Measurements from ENCODE around the gene ZNF197.
"Not testable (repeated sequence)": the region's sequence is repeated elsewhere in the genome, so short reads cannot be mapped to it uniquely, and the experiment has no call there.

Gene ZNF197

DNA sequence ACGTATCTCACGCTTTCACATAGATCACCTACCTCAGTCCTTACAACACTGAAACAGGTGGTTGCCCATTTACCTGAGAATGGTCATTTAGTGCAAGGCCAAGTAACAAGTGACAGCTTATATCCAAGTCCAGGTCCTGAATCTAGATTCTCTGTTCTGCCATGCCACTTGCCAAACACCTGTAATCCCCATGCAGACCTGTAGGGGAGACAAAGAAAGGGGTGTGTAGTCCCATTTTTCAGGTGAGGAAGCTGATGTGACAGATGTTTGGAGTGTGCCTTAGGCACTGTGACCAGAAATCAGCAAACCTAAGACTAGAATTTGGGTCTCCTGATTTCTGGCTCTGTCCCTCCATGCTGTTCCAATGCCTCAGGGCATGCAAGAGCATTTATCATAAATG is 36.4 kb downstream of the ZNF197 start:
- no peak for DNase-seq (ENCODE audit: low spot score)

DNA sequence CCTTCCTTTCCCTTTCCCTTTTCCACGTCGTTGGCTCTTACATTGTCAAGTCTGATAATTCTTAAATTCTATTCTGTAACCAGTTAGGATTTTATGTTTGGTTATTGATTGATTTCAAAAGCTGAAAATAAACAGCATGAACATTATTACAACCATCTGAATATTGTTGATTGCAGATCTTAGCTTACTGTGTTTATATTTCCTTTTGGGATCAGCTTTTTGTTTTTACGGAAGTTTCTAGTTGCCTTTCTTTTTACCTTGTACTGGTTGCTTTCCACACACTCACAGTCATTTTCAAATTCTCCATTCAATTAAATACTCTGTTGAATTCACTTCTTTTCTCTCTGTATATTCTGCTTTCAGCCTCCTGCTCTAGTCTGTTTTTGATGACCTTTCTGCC is 40.3 kb downstream of the ZNF197 start:
- DNase-seq (ENCODE audit: low spot score): no peak

DNA sequence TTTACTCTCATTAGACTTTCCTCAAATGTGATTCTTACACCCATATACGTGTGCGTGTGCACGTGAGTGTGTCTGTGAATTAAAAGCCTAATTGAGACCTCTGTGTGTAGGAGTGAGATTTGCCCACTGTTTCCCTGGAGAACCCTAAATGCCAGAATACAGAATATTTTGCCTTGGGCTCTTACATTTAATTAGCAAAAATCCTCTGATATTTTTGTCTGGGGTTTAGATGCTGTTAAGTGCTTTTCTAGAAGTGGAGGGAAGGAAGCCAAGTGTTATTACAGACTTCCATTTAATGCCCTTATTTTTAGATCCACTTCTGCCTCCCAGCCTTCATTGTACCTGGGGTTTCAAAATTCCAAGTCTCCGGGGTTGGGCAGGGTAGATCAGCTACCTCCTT is 41.5 kb downstream of the ZNF197 start:
- DNase-seq (ENCODE audit: low spot score): no peak

DNA sequence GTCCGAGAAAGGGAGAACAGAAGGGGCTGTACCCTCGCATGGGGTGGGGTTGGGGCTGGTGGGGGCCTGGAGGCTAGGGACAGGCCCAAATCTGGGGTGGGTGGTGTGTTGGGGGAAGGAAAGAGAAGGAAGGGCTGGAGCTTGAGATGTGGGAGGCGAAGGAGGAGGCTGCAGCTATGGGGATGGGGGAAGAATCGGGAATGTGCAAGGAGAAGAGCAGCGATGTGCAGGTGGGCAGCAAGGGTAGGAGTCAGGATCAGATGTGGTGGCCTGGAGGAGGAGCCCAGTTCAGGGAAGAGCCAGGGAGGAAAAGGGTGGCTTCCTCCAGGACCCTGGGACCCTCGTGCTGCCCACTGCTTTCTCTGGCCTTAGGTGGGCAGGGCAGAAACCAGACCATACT is 44.9 kb downstream of the ZNF197 start:
- no peak for DNase-seq (ENCODE audit: low spot score)

DNA sequence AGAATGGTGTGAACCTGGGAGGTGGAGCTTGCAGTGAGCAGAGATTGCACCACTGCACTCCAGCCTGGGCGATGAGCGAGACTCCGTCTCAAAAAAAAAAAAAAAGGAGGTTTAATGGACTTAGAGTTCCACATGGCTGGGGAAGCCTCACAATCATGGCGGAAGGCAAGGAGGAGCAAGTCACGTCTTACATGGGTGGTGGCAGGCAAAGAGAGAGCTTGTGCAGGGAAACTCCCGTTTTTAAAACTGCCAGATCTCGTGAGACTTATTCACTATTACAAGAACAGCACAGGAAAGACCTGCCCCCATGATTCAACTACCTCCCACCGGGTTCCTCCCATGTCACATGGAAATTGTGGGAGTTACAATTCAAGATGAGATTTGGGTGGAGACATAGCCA is 48.6 kb downstream of the ZNF197 start:
- not testable (repeated sequence) for DNase-seq (ENCODE audit: low spot score)

DNA sequence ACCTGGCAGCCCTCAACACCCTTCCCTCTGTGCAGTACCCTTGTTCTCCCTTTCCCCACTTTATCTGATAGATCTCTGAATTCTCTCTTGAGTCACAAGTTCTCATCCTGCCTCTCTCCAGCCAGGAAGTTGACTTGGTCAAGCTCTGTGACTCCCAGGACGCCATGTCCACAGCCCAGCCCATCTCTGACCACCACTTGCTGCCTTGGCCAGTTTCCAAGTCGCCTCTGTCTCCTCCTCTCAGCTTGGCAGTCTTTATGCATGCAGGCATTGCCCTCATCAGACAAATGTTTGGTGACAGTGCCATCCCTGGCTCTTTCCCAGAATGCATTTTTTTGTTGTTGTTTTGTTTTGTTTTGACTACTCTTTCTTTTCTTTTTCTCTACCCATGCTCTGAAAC is 49.4 kb downstream of the ZNF197 start:
- no peak for DNase-seq (ENCODE audit: low spot score)

DNA sequence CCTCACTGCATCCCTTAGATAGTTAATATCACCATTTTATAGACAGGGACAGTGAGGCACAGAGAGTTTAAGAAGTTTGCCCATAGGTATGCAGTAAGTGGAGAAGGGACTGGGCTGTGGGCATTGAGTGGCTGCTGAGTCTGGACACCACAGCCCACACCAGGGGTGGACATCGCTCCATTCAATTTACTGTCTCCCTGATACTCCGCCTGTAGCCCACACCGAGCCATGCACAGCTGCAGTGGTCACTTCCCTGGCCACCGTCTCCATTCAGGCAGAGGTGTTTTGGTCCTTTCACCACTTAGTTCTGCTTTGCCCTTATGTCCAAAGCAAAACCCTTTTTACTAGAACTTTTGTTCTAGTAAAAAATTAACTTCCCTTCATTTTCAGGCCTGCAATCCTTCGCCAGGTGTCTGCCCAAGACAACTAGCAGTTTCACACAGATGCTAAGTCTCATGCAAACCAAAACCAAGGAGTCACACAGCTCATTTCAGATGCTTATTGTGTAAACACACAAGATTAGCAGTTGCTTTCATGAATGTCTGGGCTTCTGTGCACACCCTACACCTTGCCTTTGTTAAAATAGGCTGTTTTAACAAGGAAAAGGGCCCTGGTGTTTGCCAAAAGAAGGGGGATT is 53.8 kb downstream of the ZNF197 start:
- no peak for DNase-seq (ENCODE audit: low spot score)

DNA sequence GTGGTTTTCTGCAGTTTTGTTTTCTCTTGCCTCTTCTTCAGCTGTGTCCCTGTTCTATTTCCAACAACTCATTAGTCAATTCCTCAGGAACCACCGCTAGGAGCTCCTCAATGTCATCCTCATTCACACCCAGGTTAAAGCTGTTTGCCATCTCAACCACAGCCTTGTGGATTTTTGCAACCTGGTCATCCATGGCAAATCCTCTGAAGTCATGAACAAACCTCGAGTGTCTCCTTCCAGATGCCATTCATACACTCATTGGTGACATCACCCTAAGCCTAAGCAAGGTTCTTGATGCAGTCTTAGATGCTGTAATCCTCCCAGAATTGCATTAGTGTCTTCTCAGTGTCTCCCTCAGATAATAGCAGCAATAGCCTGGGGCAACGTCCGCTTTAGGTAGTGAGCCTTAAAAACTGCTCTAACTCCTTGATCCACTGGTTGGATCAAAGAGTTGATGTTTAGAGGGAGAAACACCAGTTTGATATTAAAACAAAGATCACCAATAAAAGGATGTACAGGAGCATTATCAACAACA is 56.2 kb downstream of the ZNF197 start:
- DNase-seq (ENCODE audit: low spot score): no peak

DNA sequence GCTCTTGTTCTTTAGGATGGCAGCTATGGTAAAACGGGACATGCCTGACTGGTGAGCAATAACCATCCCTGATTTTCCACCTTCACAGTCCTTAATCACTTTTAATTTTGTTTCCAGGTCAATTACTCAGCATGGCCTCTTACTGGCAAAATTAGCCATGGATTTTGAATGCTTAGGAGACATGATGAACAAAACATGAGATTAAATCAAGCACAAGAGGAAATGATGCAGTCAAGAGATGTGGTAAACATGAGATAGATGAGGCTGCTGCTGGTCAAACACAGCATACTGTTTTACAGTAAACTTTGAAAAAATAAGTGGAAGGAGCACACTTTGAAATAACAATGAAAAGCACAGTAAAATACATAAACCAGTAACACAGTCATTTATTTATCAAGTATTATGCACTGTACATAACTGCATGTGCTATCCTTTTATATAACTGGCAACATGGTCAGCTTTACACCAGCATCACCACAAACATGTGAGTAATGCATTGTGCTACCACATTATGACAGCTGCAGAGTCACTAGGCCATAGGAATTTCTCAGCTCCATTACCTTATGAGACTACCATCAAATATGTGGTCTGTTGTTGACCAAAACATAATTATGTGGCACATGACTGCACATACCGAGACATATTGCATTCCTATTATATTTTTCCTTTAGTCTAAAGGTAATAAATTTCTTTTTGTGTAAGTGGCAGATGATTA is 57.5 kb downstream of the ZNF197 start:
- DNase-seq (ENCODE audit: low spot score): no peak

DNA sequence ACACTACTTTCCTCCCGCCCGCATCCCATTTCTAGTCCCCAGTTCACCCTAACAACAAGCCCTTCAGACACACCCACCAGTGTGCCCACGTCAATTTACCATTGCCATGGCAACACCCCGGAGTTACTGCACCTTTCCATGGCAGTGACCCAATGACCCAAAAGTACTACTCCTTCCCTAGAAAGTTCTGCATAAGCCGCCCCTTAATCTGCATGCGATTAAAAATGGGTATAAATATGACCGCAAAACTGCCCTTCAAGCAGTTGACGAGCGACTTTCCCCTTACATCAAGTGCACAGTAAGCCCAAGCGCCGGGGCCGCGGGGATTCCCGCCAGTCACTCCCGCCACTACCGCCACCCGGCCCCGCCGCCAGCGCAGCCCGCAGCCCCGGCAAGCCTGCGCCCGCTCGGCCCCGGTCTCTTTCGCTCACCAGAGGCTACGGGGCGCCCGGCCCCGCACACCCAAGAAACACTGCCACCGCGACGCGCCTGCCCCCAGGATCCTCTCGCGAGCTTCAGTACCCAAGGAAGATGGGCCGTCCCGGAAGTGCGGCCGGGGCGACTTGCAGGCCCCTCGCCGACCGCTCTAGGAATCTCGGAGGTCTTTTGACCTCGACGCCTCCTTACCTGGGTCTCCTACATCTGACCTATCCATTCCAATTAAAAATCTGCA is 60.4 kb downstream of the ZNF197 start:
- peak; percentile 44 for DNase-seq (ENCODE audit: low spot score)

DNA sequence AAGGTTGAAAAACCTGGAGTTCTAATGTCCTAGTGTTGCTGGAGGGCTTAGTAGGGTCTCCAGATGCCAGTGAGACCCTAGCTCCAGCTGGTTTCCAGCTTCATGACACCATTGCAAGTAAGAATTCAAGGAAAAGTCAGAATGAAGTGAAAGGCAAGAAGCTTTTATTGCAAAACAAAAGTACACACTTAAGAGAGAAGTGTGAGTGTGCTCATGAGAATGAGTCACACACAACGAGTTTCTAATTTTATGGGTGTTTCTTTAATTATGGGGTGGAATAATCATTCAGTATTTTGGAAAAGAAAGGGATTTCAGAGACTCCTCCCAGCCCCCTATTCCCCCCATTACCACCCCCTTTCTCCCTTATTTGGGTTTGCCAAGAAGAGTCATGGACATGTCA is 63.1 kb downstream of the ZNF197 start:
- DNase-seq (ENCODE audit: low spot score): no peak

Measured in CD4-positive, alpha-beta T cell treated with Interleukin-15 for 4 hours (primary cell).